ENCODE data around the gene BAK1.

The BAK1 gene

GRCh38 chr6:33579828-33580714 is at the start of gene BAK1:
Gene BAK1 (minus strand): TSS chr6:33580276. CDS start chr6:33577604, 2,672 bp downstream.
- DNase-seq, result peak; percentile 96

GRCh38 chr6:33628401-33628964 is 48.4 kb upstream of the BAK1 start:
- DNase-seq, result peak; percentile 97

DNA sequence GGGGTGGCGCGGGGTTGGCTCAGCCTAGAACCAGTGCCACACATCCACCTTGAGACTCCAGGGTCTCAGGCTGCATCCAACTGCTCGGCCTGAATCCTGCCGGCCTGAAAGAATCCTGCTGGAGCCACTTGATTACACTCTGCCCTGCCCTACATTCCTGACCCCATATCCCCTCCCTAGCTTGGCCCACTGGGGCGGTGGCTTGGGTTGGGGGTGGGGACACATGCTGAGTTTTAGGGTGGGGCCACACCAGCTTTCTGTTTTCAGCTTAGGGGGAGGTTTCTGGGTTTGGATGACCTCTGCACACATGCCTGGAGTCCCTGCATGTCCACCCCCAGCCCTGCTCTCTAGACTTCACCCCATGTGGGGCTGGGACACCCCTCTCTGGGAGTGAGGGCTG is 47.8 kb upstream of the BAK1 start:
- DNase-seq, result no peak

GRCh38 chr6:33624856-33625255 is 44.8 kb upstream of the BAK1 start:
- no peak for DNase-seq

DNA sequence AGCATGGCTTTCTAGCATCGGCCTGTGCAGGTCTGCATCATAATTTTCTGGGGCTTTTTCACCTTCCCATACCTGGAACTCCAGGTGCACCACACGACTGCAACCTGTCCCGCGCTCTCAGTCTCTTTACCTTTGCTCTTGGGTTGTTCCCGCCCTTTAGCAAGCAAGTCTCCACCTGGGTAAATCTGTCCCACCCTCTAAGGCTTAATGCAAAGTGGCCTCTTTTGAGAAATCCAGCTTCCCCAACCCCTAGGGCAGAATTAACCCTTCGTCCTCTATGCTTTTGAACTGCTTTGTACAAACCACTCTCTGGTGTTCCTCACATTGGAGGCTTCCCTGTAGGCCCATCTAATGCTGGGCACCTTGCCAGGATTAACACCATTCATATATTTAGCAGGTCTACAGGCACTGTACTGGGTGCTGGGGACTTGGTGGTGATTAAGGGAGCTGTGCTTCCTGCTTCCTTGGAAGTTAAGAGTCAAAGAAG is 43.9 kb upstream of the BAK1 start:
- DNase-seq, result peak; percentile 79

DNA sequence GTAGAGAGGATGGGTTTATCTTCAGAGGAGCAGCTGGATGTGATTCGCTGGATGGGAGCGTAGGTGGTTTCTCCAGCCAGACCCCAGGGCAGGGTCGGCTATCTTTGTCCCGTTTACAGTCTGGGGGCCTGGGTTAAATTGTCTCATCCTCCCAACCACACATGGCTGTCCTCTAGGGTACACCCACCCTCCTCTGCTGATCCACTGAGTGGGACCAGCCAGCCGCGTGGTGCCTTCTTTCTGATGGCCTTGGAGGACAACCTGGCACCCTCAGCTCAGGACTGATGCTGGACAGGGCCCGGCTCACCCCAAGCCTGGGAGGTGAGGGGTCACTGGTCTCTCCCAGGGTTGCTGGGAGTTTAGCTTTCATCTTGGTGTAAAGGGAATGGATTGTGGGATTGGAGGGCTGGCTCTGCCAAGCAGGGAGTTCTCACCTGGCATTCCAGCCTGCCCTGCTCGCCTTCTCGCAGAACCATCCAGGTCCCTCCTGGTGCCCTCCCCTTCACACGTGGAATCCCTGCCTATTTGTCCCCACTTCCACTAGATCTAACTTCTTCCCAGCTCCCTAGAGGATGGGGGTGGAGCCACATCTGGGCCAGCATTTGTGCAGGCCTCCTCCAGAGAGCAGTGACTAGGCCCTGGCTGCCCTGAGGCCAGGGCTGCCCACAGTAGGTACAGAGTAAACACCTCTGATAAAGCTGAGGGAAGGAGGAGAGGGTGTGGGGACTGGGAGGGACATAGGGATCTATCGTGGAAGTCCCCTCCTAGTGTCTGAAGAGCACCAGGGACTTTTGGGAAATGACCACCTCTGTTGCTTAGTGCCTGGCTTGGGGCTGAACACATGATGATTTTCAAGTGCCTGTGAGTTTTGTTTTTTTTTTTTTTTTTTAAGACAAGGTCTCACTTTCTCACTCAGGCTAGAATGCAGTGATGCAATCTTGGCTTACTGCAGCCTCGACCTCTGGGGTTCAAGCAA is 42.7 kb upstream of the BAK1 start:
- DNase-seq, result peak; percentile 88

- DNase-seq, result peak; percentile 93
Measured at GRCh38 chr6:33621711-33622388, 41.8 kb upstream of the BAK1 start.

DNA sequence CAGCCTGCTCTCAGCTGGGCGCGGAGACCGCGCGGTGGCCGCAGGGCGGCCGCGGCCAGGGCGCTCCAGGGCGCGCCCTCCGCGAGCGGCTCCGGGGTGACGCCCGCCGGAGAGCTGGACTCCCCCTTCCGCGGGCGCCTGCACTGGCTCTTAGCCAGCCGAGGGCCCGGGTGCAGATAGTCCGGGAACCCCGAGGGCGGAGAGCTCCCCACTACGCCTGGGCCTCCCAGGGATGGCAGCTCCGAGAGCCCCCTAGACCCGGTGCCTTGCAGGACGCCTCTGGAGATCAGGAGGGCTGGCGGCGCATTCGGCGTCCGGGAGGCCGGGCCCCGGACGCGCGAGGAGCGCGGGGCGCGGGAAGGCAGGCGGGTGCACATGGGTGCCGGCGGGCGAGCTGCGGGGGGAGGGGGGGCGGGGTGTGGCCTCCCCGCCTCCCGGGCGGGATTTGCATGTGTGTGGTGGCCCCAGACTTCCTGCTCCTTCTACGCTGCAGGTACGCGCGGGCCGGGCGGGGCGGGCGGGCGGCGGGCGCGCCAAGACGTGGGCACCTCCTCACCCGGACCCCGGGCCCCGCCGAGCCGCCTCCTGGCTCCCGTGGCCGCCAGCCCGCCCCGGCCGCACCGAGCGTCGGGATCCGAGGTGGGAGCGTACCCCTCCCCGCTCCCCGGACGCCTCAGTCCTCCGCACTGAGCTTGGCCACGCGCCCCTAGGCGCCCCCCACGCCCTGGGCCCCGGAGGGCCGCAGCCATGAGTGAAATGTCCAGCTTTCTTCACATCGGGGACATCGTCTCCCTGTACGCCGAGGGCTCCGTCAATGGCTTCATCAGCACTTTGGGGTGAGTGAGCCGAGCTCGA is 41.0 kb upstream of the BAK1 start, which contains the start of gene ITPR3:
TSS of gene ITPR3 (plus strand) at position 467 of the 855 bp plus-strand sequence. CDS start at position 748, 281 bp downstream.
- peak; percentile 94 for DNase-seq

DNA sequence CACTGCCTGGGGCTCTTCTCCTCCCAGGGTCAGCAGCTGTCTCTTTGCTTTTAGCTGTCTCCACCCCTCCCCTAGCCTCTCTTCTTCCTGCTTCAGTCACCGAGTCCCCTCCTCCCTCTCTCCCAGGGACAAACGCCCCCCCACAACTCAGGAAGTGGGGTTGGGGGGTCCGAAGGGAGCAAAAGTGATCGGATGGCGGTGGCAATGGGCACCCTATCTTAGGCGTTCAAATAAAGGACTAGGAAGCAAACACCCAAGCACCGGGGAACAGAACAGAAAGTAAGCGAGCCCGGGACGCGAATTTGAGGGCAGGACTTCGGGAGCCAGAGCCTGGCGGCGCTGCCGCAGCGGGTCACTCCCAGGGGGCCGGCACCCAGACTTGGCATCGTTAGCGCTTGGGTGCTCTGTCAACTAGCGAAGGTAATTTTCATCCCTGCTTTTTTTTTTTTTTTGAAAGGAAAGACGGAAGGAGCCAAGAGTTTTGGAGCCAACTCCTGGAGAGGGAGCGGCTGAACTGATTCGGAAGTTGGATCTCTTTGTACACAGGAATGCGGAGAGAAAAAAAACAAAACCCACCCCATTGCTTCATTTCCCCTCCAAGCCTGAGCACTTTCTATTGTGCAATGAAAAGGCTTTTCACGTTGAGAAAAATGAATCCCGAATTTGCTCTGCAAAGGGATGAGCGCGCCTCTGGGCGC is 40.2 kb upstream of the BAK1 start:
- DNase-seq, result peak; percentile 78

GRCh38 chr6:33619166-33619840 is 39.2 kb upstream of the BAK1 start:
- no peak for DNase-seq

DNA sequence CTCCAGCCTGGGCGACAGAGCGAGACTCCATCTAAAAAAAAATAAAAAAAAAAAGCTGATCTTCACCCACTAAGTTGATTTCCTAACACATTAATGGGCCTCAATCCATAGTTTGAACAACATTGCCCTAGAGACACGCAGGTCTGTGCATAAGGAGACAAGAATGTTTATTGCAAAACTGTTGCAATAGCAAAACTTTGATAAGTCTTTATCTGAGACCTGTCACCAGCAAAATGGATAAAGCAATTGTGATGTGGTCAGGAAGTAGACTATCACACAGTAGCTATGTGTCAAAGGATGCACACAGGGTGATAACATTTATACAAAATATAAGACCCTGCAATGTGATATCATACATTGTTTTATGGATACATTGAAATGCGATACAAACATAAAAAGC is 36.8 kb upstream of the BAK1 start:
- DNase-seq, result no peak

DNA sequence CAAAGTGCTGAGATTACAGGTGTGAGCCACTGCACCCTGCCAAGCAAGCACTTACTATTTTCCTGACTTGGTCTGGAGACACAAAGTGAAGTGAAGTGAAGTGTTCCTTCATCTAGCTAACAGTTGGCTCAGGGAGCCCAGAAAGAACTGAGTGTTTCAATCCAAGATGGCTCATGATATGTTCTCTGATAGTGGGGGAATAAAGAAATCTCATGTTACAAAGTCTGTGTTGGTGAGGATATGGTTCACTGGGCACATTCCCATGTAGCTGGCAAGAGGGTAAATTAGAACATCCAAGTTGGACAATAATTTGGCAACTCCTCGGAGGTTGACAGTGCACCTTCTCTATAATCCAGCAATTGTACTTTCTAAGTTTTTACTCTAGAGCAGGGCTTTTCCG is 36.0 kb upstream of the BAK1 start:
- no peak for DNase-seq

DNA sequence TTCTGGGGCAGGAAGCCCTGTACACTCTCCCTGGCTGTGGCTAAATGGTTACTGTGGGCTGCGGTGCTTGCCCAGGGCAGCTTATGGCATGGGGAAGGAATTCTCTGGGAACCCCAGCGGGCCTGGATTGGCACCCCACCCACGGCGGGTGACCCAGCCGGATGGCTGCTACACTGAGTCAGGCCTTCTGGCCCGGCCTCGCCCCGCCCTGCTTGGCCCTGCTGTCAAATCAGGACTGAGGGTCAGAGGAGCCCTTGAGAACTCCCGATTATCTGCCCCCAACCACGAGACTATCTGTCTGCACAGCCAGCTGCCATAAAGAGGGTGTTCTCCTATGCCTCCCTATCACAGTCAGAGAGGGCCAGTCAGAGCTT is 33.7 kb upstream of the BAK1 start:
- DNase-seq, result no peak

- DNase-seq, result no peak
Measured at GRCh38 chr6:33613146-33613794, 33.2 kb upstream of the BAK1 start.

DNA sequence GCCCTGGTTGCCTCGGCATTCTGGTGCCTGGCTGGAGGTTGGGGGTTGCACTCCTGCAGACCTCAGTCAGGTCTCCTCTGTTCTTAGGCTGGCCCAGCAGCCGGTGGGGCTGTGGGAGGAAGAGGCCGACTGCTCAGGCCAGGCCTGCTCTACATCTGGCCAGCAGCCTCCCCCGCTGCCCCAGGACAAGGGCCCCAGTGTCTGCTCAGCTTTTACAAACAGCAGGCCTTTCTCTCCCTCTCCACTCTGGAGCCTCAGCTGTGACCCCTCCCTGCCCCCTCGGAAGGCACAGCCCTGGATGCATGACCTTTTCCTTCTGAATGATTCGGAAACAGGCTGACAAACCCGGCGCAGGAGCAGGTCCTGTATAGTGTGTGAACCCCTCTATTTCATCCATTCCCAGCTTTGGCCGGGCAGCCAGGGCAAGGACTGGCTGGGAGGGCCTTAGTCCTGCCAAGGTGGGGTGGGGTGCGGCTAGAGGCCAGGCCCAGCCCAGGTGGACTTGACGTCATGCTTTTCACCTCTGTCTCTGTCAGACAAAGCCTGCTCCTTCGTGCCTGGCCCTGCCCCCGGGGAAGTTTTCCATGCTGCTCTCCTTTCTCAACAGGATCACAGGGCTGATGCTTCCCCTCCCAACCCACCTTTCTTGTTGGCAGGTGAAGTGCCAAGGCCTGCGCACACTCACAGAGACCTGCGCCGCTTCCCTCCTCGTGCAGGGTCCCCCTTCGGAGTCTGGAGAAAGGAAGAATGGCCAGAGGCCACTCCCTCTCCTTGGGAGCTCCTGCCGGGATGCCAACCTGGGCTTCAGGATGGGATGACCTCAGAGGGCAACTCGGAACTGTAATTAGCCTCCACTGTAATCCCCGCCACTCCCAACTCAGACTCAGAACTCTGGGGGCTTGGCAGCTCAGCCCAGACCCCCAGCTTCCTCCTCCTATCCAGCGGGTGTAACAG is 31.0 kb upstream of the BAK1 start:
- DNase-seq, result no peak

- peak; percentile 32 for DNase-seq
Measured at GRCh38 chr6:33610067-33610466, 30.0 kb upstream of the BAK1 start.

- no peak for DNase-seq
Measured at GRCh38 chr6:33609528-33609927, 29.5 kb upstream of the BAK1 start.

GRCh38 chr6:33609019-33609418 is 28.9 kb upstream of the BAK1 start:
- no peak for DNase-seq
